ENCODE results near the gene OTOG.
"Not testable (repeated sequence)": the region's sequence is repeated elsewhere in the genome, so short reads cannot be mapped to it uniquely, and the experiment has no call there.

Gene OTOG

DNA sequence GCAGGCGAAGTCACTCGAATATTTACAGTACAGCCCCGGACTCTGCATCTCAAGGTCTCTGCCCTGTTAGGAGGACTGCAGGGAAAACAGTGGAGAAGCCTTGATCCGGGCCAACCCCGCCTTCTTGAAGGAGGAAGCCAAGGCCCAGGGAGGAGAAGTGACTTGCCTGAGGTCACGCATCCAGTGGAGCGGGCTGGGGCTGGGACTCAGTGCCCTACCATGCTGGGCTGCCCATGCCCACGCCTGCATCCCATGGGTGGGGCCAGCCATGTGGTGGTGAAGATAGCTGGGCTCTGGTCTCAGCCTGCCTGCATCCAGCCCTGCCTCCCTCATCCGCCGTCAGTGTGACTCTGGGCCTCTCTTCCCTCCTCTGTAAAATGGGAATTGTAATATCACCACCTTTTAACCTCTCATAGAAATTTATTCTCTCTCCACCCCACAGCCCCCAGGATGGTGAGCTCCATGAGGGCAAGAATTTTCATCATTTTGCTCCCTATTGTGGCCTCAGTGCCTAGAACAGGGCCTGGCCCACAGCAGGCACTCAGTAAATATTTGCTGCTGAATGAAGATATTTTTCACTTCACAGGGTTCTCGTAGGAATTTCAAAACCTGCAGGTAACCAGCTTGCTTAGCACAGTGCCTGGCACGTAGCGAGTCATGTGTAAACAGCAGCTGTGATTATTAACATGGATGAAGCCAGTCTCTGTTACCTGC, 57.3 kb downstream of the OTOG start:
- no peak for DNase-seq (ENCODE audit: low spot score)

DNA sequence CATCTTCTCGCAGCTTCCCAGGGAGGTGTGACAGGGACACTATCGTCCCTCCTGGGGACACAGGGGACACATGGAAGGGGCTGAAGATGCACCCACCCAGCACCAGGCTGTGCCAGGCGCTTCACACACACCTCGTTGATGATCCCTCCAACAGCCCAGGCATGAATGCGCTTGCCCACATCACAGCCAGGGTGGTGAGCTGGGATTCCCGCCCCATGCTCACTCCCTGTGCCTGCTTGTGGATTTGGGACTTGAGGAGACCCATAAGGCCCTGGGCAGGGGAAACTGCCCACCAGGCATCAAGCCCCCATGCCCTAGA, 57.8 kb downstream of the OTOG start:
- no peak for DNase-seq (ENCODE audit: low spot score)

DNA sequence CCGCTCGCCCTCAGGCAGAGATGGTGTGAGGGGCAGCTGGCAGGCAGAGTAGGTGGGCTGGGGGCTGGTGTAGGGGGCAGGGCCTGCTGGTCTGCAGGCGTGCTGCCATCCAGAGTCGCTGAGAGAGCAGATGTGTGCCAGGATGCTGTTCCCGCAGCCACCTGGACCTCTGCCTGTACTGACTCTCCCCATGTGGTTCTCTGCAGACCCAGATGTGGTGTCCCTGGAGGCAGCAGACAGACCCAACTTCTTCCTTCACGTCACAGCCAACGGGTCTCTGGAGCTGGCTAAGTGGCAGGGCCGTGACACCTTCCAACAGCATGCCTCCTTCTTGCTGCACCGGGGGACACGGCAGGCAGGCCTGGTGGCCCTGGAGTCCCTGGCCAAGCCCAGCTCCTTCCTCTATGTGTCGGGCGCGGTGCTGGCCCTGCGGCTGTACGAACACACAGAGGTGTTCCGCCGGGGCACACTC, 58.6 kb downstream of the OTOG start:
- DNase-seq (ENCODE audit: low spot score), result no peak

DNA sequence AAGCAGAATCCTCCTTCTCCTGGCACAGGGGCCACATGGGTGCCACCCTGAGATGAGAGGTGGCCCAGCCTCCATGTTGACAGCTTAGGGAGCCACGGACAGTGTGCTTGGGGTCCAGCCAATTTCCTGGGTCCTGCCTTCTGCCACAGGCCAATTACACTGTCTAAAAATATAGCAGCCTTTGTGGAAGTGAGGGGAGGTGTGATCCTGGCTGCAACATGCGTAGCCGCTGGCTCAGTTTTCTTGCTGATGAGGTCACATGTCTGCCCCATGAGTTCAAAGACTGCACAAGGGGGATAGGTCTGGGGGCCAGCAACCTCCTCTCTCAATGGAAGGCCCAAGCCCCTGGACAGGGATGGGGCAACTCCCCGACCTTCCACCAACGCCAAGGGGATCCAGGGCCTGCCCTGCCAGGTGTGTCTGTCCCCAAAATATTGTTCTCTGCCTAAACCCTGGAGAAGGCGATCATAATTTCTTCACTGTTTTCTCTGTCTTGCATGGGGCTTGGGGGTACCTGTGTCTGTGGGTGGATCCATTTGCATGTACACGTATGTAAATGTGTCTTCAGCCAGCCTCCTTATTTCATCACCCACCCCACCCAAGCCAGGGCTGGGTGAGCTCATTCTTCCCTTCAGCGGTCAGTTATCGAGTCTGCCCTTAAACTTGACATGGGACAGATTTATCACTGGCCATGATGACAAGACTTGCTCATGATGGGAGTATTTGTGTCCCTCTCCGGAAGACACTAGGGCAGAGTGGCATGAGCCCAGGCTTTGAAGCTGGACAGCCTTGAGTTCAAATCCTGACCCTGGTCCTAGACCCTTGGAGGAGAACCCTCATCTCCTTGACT, 59.4 kb downstream of the OTOG start:
- DNase-seq (ENCODE audit: low spot score), result no peak

DNA sequence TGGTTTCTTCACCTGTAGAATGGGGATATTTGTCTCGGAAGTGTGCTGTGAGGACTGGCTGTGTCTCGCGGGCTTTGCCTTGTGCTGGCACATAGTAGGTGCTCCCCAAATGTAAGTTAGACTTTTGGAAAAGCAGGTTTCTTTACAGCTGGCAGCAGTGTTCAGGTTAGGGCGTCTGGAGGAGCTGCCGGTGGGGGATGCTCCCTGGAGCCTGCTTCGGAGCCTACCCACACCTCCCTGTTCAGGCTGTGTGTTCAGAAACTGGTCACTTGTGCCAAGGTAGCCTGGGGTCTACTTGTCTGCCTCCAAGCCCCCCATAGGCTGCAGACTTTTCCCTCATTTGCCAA, 60.0 kb downstream of the OTOG start:
- DNase-seq (ENCODE audit: low spot score), result no peak

DNA sequence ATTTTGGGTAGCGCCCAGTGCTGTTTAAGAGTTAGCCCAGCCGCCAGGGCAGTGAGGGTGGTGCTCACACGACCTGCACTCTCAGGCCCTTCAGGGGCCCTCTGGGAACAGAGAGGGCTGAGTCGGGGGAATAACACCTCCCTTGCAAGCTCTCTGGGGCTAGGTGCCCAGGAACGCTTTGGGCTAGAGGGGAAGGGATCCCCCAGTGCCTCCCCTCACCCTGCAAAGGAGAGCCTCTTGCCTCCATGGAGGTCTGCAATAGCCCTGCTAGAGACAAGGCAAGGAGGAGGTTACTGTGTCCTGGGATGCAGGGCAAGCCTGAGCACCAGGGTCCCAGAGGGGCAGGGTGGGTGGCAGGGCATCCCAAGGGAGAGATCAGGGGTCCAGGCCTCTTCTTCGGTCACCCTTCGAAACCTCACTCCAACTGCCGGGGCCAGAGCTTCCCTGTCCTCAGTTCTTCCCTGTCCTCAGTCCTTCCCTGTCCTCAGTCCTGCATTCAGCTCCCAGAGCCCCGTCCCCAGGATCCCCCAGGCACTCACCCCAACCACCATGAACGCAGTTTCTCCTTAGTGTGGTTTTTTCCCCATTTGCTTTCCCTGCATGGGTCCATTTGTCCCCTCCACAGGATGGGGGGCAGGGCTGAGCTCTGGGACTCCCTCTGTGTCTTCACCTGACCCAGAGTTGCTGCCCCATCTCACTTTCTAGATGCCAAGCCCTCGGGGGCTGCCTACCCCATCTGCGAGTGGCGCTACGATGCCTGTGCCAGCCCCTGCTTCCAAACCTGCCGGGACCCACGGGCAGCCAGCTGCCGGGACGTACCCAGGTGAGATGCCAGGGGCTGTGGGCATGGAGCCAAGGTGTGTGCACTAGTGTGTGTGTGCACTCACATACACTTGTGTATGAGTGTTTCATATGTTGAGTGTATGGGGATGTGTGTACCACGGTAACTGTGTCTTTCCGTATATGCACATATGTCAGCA, 60.8 kb downstream of the OTOG start:
- no peak for DNase-seq (ENCODE audit: low spot score)

DNA sequence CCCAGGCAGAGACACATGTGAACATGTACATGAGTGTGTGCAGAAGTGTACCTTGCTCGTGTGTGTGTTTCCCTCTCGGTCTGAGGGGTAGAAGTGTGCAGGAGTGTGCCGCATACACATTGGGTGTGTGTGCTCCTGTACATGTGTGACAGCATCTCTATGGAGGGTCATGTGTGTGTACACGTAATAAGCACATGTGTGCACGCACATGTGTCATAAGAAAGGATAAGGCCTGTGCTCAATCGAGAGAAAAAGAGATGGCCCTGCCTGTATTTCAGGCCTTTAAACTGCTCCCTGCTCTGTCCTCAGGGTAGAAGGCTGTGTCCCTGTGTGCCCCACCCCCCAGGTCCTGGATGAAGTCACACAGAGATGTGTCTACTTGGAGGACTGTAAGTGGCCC, 61.8 kb downstream of the OTOG start:
- no peak for DNase-seq (ENCODE audit: low spot score)

DNA sequence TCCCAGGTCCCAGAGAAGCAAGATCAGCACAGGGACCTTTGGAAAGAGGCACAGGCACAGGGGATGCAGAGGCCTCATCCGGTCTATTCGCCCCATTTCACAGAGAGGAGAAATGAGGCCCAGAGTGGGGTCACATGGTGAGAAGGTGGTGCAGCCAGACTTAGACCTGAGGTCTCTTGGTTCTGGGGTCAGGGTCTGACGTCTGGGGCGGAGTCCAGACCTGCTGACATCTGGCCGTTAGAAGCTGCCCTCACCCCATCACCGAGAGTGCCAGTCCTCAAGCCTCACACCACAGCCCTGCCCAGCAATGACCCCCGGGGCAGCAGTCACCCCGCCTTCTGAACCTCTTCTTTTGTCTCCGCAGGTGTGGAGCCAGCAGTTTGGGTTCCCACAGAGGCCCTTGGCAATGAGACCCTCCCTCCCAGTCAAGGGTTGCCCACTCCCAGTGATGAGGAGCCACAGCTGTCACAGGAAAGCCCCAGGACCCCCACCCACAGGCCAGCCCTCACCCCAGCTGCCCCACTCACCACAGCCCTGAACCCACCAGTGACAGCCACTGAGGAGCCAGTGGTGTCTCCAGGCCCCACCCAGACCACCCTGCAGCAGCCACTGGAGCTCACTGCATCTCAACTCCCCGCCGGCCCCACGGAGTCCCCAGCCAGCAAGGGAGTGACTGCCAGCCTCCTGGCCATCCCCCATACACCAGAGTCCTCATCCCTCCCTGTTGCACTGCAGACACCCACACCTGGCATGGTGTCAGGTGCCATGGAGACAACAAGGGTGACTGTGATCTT, 62.4 kb downstream of the OTOG start:
- DNase-seq (ENCODE audit: low spot score), result no peak

DNA sequence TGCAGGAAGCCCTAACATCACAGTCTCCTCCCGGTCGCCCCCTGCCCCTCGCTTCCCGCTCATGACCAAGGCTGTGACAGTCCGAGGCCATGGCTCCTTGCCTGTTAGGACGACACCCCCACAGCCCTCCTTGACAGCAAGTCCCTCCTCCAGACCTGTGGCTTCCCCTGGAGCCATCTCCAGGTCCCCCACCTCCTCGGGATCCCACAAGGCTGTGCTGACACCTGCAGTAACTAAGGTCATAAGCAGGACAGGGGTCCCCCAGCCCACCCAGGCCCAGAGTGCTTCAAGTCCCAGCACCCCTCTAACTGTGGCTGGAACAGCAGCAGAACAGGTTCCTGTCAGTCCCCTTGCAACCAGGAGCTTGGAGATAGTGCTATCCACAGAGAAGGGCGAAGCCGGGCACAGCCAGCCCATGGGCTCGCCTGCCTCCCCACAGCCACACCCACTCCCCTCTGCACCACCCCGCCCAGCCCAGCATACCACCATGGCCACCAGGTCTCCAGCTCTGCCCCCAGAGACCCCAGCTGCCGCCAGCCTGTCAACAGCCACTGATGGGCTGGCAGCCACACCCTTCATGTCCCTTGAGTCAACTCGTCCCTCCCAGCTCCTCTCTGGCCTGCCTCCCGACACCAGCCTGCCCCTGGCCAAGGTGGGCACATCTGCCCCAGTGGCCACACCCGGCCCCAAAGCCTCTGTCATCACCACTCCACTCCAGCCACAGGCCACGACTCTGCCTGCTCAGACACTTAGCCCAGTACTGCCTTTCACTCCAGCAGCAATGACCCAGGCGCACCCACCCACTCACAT, 63.2 kb downstream of the OTOG start:
- DNase-seq (ENCODE audit: low spot score), result no peak

DNA sequence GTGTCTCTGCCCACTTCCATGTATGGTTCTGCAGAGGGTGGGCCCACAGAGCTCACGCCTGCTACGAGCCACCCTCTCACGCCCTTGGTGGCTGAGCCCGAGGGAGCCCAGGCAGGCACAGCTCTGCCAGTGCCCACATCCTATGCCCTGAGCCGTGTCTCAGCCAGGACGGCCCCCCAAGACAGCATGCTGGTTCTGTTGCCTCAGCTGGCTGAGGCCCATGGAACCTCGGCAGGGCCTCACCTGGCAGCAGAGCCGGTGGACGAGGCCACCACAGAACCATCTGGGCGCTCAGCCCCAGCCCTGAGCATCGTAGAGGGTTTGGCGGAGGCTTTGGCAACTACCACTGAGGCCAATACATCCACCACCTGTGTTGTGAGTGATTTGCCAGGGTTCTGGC, 64.0 kb downstream of the OTOG start:
- no peak for DNase-seq (ENCODE audit: low spot score)

DNA sequence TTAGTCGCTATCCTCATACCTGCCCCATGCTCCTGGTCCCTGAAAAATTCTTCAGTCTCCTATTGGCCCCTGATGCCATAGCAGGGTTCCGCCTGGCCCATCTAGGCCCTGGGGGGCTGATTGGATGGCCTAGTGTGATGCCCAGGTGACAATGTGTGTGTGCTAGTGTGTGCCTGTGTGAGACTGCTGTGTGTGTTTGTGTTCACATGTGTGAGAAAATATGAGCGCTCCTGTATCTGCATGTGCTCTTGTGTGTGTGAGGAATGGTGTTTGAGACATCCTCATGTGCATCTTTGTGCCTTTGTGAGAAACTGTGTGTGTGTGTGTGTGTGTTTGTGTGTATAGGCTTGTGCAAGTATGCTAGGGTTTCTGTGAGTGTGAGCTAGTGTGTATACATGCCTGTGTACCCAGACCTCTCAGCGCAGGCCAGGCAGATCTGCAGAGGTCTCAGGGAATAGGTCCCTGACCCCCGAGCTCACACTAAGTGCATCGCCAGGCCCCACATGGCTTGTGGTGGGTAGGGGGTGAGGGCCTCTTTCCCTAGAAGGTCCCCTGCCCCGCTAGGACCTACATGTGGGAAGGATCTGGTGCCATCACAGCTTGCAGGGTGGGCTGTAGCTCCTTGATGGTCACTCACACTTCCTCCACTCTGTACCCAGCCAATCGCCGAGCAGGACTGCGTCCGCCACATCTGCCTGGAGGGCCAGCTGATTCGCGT, 64.6 kb downstream of the OTOG start:
- DNase-seq (ENCODE audit: low spot score), result no peak

DNA sequence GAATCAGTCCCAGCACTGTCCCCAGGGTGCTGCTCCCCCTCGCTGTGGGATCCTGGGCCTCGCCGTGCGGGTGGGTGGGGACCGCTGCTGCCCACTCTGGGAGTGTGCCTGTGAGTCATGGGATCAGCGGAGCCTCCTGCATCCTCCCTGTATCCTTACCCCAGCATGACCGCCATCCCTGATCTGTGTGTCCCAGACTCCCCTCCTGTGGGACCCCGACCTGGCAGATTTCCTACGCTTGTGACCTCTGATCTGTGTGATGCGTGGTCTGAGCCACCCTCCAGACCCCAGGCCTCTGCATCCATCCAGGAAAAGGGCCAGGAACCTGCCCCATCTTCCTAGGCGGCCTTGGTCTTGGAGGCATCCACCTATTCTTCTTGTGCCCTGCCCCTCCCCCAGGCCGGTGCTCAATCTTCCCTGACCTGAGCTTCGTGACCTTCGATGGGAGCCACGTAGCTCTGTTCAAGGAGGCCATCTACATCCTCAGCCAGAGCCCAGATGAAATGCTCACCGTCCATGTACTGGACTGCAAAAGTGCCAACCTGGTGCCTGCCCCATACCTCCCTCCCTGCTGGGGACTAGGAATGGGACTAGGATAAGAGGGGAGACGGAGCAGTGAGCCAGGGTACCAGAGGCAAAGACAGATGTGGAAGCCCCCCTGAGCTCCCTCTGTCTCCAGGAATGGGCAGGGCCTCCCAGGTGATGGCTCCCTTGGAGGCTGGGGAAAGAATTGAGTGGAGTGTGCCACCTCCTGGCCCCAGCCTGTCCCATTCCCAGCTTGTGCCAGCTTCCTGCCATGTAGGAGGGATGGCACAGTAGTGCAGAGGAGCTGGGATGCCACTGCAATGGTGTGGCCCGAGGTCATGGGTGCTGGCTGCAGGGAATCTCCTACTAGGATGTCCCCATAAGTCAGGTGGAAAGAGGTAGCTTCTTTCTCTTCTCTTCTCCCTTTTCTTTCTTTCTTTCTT, 65.4 kb downstream of the OTOG start:
- DNase-seq (ENCODE audit: low spot score), result no peak

DNA sequence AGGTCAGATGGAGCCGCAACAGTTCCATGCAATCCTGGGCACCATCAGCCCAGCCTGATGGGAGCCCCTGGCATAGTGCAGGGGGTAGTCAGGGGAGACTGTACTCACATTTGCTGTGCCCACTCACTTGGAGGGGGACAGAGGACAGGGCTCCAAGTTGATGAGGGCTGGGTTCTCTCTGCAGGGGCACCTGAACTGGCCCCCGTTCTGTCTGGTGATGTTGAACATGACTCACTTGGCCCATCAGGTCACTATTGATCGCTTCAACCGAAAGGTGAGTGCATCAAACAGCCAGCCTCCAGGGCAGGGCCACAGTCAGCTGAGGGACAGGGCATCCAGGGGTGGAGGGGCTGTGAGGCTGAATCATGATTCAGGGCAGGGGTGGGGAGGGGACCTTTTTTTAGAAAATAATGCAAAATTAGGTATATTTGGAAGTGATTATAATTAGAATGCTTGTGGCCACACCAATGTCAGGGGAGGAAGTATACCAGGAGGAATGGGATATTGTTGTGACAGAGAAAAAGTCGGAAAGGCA, 66.4 kb downstream of the OTOG start:
- no peak for DNase-seq (ENCODE audit: low spot score)

DNA sequence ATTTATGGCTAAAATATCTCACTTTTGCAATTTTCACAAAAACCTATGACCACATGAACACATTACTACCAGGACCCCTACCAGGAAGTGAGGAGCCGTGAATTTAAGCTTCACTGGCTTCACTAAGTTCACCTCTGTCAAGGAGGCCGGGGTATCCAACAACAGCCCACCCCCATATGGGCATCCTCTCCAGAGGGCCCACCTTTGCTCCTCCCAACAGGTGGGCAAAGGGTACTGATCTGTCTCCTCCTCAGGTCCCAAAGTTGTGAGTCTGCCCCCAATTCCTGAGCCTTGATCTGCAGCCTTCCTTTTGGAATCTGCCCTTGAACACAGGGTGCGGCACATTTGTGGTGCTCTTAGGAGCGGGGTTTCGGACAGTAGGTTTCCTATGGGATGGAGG, 66.9 kb downstream of the OTOG start:
- no peak for DNase-seq (ENCODE audit: low spot score)

DNA sequence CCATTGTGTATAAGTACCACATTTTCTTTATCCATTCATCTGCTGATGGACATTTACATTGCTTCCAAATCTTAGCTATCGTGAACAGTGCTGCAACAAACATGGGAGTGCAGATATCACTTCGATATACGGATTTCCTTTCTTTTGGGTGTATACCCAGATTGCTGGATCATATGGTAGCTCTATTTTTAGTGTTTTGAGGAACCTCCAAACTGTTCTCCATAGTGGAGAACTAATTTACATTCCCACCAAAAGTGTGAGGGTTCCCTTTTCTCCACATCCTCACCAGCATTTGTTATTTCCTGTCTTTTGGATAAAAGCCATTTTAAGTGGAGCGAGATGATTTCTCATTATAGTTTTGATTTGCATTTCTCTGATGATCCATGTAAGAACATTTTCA, 75.7 kb downstream of the OTOG start:
- DNase-seq (ENCODE audit: low spot score), result not testable (repeated sequence)

DNA sequence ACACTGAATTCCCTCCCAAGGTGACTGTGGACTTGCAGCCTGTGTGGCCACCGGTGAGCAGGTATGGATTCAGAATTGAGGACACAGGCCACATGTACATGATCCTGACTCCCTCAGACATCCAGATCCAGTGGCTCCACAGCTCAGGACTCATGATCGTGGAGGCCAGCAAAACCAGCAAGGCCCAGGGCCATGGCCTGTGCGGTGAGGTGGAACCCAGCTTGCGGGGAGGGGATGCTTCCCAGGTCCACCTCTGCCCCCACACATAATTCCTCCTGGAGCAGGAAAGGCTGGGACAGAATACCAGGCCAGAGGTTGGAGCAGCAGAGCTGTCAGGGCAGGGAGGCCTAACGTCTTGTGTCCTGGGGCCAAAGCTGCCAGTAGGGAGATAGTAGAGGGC, 82.1 kb downstream of the OTOG start:
- DNase-seq (ENCODE audit: low spot score), result no peak

DNA sequence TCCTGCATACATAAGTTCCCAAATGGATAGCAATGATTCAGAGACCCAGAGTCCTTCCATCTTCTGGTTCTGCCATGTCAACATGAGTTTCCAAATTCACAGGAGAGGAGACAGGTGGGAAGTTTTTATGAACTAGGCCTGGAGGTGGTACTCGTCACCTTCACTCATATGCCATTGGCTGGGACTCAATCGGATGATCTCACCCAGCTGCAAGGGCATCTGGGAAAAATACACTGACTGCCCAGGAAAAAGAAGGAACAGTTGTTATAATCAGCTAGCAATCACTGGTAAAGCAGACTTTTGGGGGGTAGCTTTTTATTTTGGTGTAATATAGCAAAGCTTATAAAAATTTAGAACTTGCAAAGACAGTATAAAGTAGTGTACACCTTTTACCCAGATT, 83.9 kb downstream of the OTOG start:
- DNase-seq (ENCODE audit: low spot score), result no peak

DNA sequence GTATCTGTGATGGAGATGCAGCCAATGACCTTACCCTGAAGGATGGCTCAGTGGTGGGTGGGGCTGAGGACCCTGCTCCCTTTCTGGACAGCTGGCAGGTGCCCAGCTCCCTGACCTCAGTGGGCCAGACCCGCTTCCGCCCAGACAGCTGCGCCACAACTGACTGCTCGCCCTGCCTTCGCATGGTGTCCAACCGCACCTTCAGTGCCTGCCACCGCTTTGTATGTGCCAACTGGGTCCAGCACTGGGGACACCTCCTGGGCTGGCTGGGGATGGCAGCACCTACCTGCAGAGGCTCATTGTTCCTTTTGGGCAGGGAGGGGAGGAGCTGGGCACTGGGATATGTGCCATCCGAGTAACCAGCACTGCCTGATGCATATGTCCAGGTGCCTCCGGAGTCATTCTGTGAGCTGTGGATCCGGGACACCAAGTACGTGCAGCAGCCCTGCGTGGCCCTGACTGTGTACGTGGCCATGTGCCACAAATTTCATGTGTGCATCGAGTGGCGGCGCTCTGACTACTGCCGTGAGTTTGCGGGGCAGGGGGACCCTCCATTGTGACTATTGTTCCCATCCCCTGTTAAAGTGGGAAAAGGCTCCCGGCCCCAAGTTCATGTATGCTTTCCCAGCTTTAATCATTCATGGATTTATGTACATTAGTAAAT, 84.8 kb downstream of the OTOG start:
- no peak for DNase-seq (ENCODE audit: low spot score)

All from AG08396 (cell line).